Osteocyte (in vitro differentiated cells): Measurements from ENCODE around the gene SYNGAP1. TPM values are rescaled to one million over a fixed set of nuclear protein-coding genes. Genes with fewer than 3 reads are reported as not detected.
A peak's percentile ranks its signal among the peaks of the same experiment; 100 is the strongest.

Experiments used
- DNase-seq: peaks from one replicate; pipeline ENCODE4 v3.0.0; 2021; ENCODE audit warnings: mixed read lengths; ENCODE audit not compliant: unreplicated experiment; ENCODE audit errors: extremely low spot score
- H3K27ac Mint-ChIP-seq: one replicate; pipeline ENCODE4 v1.8.0; 2021; ENCODE audit warnings: mild to moderate bottlenecking, mixed read lengths; ENCODE audit not compliant: unreplicated experiment
- H3K27me3 Mint-ChIP-seq: one replicate; pipeline ENCODE4 v1.8.0; 2021; ENCODE audit warnings: mixed read lengths; ENCODE audit not compliant: unreplicated experiment
- H3K36me3 Mint-ChIP-seq: one replicate; pipeline ENCODE4 v1.8.0; 2021; ENCODE audit warnings: mixed read lengths; ENCODE audit not compliant: unreplicated experiment
- H3K4me1 Mint-ChIP-seq: one replicate; pipeline ENCODE4 v1.8.0; 2021; ENCODE audit warnings: mixed read lengths; ENCODE audit not compliant: unreplicated experiment
- H3K4me3 Mint-ChIP-seq: one replicate; pipeline ENCODE4 v1.8.0; 2021; ENCODE audit warnings: mild to moderate bottlenecking, moderate library complexity, mixed read lengths; ENCODE audit not compliant: unreplicated experiment
- H3K9me3 Mint-ChIP-seq: one replicate; pipeline ENCODE4 v1.8.0; 2021; ENCODE audit warnings: mixed read lengths; ENCODE audit not compliant: unreplicated experiment
- CTCF ChIP-seq: fragments of 200-600 bp; sonication (generic); IDR thresholded peaks from 2 replicates; pipeline ENCODE4 v1.5.0; 2021; ENCODE audit warnings: antibody characterized with exemption, mild to moderate bottlenecking, moderate library complexity
- total RNA-seq: library from RNA; stranded (reverse); gene quantifications from 2 replicates; pipeline ENCODE4 v1.2.1, GENCODE V29; 2021

The SYNGAP1 gene
- total RNA-seq, 1 donor from 2014 or later, result 34.7 TPM

GRCh38 chr6:33406126-33406525, 13.7 kb upstream of the SYNGAP1 start:
- DNase-seq, result no peak
- Mint-ChIP-seq H3K27ac (peak overlapping the region; percentile 31), H3K4me1 (peaks cover 5% of the 10 kb centered on the region), H3K36me3 (no peaks in the 10 kb centered on the region), H3K27me3 (no peaks in the 10 kb centered on the region), H3K4me3 (no peak overlapping the region), H3K9me3 (no peaks in the 10 kb centered on the region)
- TF ChIP-seq CTCF, result no peak

GRCh38 chr6:33407132-33407718, 12.6 kb upstream of the SYNGAP1 start:
- peak; percentile 52 for TF ChIP-seq CTCF
- Mint-ChIP-seq H3K27me3 (no peaks in the 10 kb centered on the region), H3K4me1 (peaks cover 14% of the 10 kb centered on the region), H3K36me3 (no peaks in the 10 kb centered on the region), H3K27ac (no peak overlapping the region), H3K9me3 (no peaks in the 10 kb centered on the region), H3K4me3 (no peak overlapping the region)
- no peak for DNase-seq

GRCh38 chr6:33410050-33410710, 9.7 kb upstream of the SYNGAP1 start:
- Mint-ChIP-seq H3K27ac (peak overlapping the region; percentile 96), H3K27me3 (no peaks in the 10 kb centered on the region), H3K9me3 (no peaks in the 10 kb centered on the region), H3K4me1 (peaks cover 26% of the 10 kb centered on the region), H3K36me3 (peaks cover 18% of the 10 kb centered on the region), H3K4me3 (peak overlapping the region; percentile 83)
- TF ChIP-seq CTCF, result no peak
- peak; percentile 100 for DNase-seq

- peaks cover 21% of the 10 kb centered on the region for H3K36me3 Mint-ChIP-seq
- H3K4me1 Mint-ChIP-seq, result peaks cover 33% of the 10 kb centered on the region
- DNase-seq, result peak; percentile 89
- no peaks in the 10 kb centered on the region for H3K9me3 Mint-ChIP-seq
- H3K4me3 Mint-ChIP-seq, result peak within 1 kb of the TSS; percentile 83
- no peak for TF ChIP-seq CTCF
- H3K27me3 Mint-ChIP-seq, result no peaks in the 10 kb centered on the region
- H3K27ac Mint-ChIP-seq, result peak within 1 kb of the TSS; percentile 96
Measured at GRCh38 chr6:33410711-33411631, 8.9 kb upstream of the SYNGAP1 start, which contains the start of gene PHF1. Gene PHF1 (plus strand): TSS chr6:33411014. CDS start chr6:33412264, 1,250 bp downstream.
